Fibroblast of lung (primary cell): Measurements from ENCODE around the gene CACNA2D3.

Experiments
- EZH2 ChIP-seq: IDR thresholded peaks from 2 replicates; pipeline ENCODE4 v1.5.1; 2012; ENCODE audit warnings: low read length, control low read depth, mild to moderate bottlenecking; ENCODE audit errors: missing control alignments
- TF ChIP-seq, protein P1 (sequence below), 2 donors: IDR thresholded peaks in 1 of 2; conservative IDR thresholded peaks in 1 of 2; 1 replicate in 1 of 2; 2 replicates in 1 of 2; pipeline ENCODE4 v1.5.1; 2011 to 2012; ENCODE audit warnings: low read length in 2 of 2, control low read depth in 1 of 2, inconsistent platforms in 1 of 2, low read depth in 1 of 2, mild to moderate bottlenecking in 1 of 2

DNA sequence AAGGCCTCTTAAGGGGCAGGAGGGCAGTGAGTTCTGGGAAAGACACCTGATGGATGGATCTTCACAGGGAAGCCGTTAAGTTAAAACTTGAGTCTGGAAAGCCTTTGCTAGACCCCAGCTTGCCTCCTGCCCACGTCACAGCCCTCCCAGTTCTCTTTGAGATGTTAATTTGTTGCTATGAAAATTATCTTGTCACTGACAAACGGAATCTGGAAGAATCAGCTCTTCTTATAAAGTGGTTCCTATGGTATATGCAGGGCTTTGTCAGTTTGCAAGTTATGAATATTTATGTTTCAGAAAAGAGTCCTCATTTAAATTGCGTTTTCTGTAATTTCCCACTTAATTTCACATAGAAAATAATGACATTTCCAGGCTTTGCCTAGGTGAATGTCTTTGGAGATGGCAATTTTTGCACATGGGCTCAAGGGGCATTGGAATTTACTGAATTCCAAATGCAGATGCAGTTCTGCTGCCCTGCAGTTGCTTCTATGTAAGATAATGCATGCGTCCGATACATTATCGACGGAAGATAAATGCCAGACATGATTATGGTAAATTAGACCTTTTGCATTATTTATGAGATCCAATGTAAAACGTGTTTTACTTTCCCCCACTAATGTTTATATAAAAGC, 74.1 kb downstream of the CACNA2D3 start:
- no peak for TF ChIP-seq EZH2
- TF ChIP-seq, protein P1, sequence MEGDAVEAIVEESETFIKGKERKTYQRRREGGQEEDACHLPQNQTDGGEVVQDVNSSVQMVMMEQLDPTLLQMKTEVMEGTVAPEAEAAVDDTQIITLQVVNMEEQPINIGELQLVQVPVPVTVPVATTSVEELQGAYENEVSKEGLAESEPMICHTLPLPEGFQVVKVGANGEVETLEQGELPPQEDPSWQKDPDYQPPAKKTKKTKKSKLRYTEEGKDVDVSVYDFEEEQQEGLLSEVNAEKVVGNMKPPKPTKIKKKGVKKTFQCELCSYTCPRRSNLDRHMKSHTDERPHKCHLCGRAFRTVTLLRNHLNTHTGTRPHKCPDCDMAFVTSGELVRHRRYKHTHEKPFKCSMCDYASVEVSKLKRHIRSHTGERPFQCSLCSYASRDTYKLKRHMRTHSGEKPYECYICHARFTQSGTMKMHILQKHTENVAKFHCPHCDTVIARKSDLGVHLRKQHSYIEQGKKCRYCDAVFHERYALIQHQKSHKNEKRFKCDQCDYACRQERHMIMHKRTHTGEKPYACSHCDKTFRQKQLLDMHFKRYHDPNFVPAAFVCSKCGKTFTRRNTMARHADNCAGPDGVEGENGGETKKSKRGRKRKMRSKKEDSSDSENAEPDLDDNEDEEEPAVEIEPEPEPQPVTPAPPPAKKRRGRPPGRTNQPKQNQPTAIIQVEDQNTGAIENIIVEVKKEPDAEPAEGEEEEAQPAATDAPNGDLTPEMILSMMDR (conservative IDR thresholded peaks at IDR 0.05 in 1 of 2, IDR thresholded peaks at IDR 0.05 in 1 of 2; ENCODE audit: low read depth in 1 of 2, low read length in 2 of 2), result no peak
